Activated CD8-positive, alpha-beta memory T cell treated with anti-CD3 and anti-CD28 coated beads for 1 hour (primary cell): ENCODE results near the gene TEX52.
"Not testable (repeated sequence)": the region's sequence is repeated elsewhere in the genome, so short reads cannot be mapped to it uniquely, and the experiment has no call there.

Source experiments
- DNase-seq, 2 donors: peaks; one replicate each; pipeline ENCODE4 v3.0.0-alpha.2; 2020; ENCODE audit warnings: low read depth in 1 of 2; ENCODE audit errors: extremely low read depth in 1 of 2

Gene TEX52

DNA sequence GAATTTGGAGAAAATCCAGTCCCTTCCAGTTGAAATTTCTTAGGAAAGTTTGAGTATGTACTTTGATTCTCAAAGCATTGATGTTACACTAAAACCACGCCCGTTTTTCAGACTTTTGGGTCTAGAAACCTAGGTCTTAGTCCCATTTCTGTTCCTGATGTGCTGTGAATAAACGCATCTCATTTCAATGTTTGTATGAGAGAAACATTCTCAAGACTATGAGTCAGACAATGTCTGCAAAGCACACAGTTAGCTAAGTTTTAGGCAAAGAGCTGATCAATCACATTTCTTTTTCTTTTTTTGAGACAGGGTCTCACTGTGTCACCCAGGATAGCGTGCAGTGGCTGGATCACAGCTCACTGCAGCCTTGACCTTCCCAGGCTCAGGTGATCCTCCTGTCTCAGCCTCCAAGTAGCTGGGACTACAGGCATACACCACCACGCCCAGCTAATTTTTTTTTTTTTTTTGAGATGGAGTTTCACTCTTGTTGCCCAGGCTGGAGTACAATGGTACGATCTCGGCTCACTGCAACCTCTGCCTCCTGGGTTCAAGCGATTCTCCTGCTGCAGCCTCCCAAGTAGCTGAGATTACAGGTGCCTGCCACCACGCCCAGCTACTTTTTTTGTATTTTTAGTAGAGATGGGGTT is 12.3 kb upstream of the TEX52 start:
- DNase-seq, result not testable (repeated sequence)

DNA sequence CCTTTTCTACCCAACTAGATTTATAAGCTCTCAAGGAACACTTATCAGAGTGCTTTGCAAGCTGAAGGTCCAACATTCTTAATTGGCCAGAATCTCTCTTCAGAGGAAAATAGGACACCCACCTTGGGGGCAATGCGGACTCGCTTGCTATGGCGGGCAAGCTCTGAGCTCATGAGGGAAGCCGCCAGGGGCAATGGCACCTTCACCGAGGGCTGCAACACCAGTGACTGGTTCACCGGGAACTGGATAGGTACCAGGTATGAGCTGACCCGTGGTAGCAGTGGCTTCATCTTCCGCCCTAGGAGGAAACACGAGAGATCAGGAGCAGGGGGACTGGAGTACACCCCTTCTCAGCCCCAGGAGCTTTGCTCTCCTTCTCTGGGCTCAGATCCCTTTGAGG is 7.4 kb upstream of the TEX52 start:
- DNase-seq, result no peak

DNA sequence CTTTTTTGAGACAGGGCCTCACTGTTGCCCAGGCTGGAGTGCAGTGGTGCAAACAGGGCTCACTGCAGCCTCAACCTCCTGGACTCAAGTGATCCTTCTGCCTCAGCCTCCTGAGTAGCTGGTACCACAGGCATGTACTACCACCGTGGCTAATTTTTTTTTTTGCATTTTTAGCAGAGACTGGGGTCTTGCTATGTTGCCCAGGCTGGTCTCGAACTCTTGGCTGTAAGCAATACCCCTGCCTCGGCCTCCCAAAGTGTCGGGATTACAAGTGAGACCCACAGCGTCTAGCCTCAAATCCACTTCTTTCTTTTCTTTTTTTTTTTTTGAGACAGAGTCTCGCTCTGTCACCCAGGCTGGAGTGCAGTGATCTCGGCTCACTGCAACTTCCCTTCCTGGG is 6.6 kb upstream of the TEX52 start:
- DNase-seq, result not testable (repeated sequence)

DNA sequence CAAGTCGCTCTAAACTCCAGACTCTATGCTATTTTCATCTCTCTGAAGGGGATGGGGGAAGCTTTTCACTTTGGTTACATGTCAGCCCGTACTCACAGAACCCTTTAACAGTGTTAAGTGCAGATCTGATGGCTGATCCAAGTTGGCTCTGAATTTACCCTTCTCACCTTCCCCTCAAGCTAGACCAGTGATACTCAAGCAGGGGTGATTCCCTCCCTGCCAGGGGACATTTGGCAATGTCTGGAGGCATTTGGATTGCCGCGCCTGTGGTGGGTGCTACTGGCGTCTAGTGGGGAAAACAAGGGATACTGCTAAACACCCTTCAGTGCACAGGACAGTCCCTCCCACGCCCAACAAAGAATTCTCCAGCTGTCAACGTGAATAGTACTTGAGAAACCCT is 6.0 kb upstream of the TEX52 start:
- no peak for DNase-seq

DNA sequence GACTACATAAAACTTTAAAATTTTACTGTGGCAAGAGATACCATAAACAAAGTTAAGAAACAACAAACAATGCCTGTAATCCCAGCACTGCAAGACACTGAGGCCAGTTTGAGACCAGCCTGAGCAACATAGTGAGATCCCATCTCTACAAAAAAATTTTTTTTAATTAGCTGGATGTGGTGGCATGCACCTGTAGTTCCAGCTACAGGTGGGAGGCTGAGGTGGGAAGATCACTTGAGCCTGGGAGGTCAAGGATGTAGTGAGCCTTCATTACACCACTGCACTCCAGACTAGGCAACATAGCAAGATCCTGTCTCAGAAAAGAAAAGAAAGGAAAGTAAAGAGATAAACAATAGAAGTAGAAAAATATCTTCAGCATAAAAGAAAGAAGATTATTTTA is 3.3 kb upstream of the TEX52 start:
- no peak for DNase-seq

DNA sequence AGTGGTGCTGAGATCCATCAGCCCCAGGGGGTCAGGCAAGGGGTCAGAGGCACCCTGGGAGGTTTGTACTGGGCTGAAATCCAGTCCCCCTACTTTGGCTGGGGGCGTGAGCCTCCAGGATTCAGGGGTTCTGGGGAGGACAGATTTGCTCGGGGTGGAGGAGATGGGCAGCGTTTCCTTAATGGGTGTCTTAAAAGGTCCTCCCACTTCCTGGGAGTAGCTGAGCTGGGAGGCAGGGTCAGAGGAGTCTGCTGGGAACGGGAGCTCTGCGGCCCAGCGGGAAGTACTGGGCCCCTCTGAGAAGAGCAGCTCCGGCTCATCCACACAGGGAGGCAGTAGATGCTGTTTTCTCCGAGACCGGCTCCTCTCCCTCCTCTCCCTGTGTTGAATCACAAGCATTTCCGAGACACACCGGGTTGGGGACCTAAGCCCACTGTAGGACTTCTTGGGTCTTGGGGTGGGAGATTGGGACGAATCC is 2.1 kb upstream of the TEX52 start:
- DNase-seq, result no peak

DNA sequence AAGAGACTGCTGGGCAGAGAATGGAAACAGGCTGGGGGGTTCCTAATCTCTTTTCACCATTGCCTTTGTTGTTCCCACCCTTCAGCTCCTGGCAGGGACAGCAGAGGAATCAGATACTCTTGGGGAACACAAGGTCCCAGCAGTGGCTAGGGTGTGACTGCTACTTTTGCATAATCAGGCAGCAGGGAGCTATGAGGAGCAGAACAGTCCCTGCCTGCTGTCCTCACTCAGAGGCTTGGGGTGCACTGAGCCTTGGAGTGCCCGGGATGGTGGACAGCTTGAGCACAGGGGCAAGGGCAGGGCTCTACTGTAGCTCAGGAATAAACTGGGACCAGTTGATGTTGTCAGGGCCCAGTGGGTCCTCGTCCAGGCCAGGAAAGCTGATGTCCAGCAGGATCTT is 1.5 kb upstream of the TEX52 start:
- DNase-seq, result no peak

DNA sequence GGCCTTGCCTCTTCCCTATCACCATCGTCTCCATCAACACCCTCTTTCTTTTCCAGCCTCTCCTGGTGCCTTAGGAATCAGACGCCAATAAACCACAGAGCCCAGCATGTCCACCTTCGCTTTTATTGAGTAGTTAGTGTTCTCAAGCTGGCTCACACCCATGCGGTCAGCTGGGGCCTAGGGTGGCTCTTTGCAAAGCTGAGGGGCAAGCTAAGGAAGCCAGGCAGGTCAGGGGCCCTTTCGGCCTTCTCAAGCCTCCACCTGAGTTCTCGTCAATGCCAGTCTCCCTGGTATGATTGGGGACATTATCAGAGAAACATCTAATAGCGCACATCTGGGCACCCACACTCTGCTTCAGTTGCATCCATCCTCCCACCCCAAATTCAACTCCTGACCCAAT is 737 bp upstream of the TEX52 start:
- no peak for DNase-seq

DNA sequence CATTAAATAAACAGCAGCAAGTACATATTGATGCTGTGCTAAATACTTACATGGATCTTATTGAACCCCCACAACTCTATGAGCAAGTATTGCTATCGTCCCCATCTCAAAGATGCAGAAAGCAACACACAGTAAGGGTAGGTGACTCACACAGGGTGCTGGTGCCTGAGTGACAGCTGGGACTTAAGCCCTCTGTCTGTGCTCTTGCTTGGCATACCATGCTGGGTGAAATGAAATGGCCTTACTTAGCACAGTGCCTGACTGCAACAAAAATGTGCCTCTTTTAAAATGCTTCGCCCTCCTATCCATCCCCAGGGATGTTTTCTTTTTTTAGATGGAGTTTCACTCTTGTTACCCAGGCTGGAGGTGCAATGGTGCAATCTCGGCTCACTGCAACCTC is 788 bp downstream of the TEX52 start:
- DNase-seq, result no peak

DNA sequence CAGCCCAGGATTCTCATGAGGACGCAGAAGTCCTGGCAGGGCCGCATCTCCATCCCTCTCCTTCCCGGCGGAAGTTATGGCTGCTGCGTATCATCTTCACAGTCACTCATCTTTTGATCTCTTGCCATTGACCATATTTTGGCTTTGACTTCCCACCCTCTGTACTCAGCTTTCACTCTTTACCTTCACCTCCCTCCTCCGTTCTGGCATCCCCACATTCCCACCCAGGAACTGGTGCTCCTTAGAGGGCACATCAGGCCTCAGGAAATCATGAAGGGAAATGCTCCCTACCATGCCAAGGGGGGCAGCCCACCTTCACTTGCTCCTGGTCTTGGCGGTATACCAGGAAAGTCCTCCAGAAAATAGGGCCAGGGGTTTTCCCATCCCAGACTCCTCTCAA is 1.3 kb downstream of the TEX52 start:
- no peak for DNase-seq

DNA sequence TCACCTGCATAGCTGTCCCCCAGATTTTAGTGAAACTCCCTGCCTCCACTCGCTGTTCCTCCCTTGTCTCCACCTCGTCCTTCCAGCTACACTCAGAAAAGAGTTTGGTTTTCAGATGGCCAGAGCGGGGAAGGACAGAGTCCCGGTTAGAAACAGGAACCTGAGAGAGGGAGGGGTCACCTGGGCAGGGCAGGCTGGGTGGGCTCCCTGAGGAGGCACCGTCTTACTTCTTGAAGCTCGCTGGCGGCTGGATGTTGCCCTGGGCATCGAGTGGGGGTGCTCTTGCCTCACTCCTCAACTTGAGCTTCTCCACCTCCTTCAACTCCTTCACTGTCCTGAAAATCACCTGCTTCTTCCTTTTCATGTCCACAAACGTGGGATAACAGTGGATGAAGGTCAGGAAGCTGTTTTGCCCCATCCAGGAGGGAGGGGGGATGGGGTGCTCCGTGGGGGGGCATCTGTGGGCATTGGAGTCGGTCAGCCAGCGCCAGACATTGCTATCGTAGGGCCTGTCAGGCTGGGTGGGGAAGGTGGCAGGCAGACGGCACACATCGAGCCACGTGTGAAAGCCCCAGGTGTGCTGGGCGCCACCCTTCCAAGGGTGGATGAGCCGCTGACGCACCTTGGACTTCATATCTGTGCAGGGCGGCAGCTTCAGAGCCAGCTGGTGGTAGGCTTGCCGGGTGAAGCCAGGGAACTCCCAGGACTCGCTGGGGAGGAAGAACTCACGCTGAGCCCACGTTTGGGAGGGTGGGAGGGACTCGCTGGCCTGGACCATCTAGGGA is 2.0 kb downstream of the TEX52 start:
- no peak for DNase-seq

DNA sequence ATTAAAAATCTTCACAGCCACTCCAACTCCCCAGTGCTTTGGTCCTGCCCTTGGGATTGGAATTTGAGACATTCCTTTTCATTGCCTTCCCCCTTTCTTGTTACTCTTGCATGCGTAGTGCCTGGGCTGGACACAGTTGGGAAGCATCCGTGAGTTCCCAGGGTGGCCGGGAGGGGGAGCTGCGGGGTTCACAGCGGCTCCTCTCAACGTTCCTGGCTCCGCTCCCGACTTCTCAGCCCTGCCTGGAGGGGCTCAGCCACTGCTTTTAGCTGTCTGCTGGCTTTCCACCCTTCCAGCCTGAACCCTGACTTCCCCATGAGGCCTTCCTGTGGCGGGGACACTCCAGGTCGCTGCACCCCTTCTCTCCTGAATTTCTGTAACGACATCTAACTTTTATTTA is 3.2 kb downstream of the TEX52 start:
- DNase-seq, result peak in 1 of 2 donors; percentile 9

DNA sequence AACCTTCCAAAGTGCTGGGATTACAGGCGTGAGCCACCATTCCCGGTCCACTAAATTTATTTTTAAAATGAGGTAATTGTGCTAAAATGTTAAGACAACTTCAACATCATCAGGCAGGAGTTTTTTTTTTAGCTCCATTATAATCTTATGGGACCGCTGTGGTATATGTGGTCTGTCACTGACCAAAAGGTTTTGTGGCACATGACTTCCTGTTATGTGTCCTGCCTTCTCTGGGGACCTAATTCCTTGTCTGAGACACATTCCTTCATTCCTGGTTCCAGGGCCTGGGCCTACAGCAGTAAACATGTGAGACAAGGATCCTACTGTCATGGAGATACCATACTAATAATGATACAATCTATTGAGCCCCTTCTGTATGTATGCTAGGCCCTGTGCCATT is 4.9 kb downstream of the TEX52 start:
- DNase-seq, result no peak

DNA sequence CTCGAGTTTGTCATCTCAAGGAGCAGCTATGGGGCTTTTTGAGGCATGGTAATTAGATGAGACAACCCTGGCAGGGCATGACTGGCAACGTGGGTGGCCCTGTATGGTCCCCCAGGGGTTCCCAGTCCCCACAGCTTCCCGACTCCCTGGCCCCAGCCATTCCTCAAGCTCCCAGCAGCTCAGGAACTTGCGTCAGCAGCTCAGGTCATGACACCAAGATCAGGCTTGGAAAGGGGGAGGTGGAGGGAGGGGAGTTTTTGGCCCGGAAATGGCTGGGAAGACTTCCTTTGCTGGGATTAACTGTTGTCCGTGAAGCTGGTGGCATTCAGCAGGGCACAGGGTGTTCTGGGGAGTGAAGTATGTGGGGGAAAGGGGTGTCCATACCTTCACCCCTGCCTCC is 11.6 kb downstream of the TEX52 start:
- no peak for DNase-seq

DNA sequence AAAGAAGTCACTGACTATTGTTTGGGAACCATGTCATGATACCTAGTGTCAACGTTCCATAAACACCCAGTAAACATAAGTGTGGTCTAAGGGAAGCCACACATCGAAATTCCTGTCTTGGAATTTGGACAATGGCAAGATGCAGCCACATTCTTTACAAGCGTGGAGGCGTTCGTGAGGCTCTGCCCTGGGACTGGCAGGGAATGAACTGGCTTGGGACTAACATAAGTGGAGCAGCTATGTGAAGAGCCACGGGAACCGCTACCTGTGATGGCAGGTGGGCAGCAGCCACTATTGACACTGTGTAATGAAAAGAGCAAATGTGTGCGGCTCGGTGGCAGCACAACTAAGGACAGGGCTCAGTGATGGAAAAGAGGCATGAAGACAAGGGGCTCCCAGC is 12.1 kb downstream of the TEX52 start:
- DNase-seq, result no peak

DNA sequence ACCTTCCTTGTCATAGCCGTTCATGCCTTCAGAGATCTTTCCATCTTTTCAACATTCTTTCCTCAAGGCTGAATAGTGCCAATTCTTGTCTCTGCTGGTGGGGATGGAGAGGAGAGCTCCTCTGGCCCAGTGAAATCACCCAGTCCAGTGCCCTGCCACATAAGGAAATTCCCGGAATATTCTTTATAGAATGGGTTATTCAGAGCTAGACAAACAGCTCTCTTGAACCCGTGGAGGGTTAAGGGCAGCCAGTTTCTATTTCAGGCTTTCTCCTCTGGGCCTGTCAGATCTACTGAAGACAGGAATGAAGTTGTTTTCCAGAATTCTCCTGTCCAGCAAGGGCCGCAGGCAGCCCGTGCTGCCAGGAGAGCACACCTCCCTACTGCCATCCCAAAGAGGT is 13.9 kb downstream of the TEX52 start:
- no peak for DNase-seq

DNA sequence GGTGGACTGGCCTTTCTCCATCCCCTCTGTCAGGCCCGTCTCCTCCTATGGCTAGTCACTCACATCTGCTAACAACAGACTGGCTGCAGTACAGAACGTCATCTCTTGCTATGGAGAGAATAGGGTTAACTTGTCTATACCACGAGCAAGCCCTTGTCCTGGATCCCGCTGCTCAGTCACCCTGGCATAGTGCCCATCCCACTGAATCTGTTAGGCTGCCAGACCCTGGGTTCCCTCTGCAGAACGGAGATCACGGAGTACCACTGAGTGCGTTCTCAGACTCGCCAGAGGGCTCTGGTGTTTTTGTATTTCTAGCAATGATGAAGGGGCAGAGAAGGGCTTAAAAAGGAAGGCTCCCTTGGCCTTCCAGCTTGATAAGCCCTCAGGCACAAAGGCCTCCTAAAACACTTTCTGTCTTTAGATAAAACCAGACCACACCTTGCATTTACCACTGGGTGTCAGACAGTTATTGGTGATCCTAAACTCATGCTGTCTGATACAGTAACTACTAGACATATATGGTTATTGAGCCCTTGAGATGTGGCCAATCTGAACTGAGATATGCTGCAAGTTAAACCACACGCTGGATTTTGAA is 15.7 kb downstream of the TEX52 start:
- no peak for DNase-seq

DNA sequence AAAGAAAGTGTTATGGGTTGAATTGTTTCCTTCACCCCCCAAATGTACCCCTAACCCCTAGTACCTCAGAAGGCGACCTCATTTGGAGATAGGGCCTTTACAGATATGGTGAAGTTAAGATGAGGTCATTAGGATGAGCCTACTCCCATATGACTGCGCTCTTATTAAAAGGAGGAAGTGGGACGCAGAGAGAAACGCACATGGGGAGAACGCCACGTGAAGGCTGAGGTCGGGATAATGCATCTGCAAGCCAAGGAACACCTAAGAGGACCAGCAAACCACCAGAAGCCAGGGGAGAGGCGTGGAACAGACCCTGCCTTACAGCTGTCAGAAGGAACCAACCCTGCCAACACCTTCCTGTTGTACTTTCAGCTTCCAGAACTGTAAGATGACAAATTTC is 20.3 kb downstream of the TEX52 start:
- no peak for DNase-seq

DNA sequence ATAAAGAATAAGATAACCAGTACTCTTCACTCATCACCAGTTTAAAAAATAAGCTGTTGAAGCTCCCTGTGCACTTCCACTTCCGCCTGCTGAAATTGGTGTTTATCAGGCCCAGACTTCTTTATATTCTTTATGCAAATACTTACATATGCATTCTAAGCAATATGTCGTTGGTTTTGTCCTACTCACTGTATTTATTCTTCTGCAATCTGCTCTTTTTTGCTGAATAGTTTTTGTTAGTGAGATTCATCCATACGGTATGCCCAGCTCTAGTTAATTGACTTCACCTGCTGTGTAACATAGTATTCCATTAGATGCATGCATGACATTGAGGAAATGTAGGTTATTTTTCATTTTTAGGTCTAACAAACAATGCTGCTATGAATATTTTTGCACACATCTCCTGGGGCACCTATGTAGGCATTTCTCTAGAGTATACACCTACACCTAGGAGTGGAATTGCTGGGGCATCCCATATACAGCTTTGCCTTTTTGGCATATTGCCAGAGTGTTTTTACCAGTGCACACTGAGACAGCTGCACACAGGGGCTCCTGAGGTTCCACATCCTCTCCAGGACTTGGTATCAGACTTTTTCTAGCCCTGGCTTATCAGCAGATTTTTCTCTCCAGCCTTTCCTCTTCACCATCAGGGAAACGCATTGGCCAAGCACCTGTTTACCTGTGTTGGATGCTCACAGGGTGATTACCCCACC is 21.0 kb downstream of the TEX52 start:
- no peak for DNase-seq

DNA sequence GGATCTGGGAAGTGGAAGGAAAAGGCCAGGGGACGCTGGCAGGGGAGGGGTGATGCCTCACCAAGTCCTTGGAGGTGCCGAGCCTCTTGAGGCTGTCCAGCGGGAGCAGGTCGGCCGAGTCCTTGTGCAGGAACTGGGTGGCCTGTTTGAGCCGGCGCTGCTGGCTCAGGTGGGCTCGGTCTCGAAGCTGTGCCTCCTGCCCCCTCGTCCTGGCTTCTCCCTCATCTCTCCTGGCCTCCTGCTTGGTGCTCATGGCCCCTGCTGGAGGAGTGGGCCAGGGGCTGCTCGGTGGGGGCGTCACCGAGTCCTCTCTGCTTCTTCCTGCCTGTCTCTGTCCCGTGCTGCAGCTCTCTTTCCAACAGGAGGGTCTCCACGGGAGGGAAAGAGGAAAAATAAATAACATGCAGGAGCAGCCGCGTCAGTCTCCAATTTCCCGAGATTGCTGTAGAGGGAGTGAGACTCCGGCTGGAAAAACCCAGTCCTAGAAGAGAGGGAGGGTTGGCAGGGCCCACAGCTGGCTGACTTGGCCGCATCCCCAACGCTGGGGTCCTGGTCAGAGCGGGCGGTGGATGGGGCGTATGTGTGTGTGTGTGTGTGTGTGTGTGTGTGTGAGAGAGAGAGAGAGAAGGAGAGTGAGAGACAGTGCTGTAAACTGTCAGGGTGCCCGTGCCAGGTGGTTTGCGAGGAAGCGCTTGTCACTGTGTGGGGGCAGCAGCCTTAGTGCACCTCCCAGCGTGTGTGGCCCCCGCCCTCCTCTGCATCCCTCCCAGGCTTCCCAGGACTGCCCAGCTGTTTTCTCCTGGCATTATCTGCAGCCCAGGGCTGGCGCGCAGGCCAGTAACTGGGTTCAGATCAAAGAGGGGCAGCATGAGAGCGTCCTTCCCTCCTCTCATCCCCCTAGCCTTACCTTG is 22.0 kb downstream of the TEX52 start, which contains the start of gene NRIP2:
Gene NRIP2 (minus strand): TSS at position 455 of the 911 bp plus-strand sequence. CDS start 52 bp downstream, at position 403.
- no peak for DNase-seq
